HG02798 (cell line): ENCODE measurements around the gene ALOX15.
"Not testable (repeated sequence)": the region's sequence is repeated elsewhere in the genome, so short reads cannot be mapped to it uniquely, and the experiment has no call there.

Experiments
- ATAC-seq: cut with Tn5 transposase; IDR thresholded peaks from one replicate; pipeline ENCODE4 v1.9.1; 2021; ENCODE audit warnings: mild to moderate bottlenecking; ENCODE audit not compliant: unreplicated experiment, poor library complexity

ALOX15 gene

GRCh38 chr17:4655933-4656332 is 14.5 kb upstream of the ALOX15 start:
- ATAC-seq, result not testable (repeated sequence)

- ATAC-seq, result no peak
These were observed 11.5 kb upstream of the ALOX15 start for GRCh38 chr17:4652997-4653396.

GRCh38 chr17:4648741-4649140 is 7.3 kb upstream of the ALOX15 start:
- no peak for ATAC-seq

- no peak for ATAC-seq
These were observed 4.2 kb upstream of the ALOX15 start for GRCh38 chr17:4645642-4646041.

GRCh38 chr17:4643676-4644075 is 2.2 kb upstream of the ALOX15 start:
- ATAC-seq, result no peak

GRCh38 chr17:4642286-4642685 is 808 bp upstream of the ALOX15 start:
- ATAC-seq, result no peak

GRCh38 chr17:4640569-4641188 is 799 bp downstream of the ALOX15 start:
- not testable (repeated sequence) for ATAC-seq

- not testable (repeated sequence) for ATAC-seq
These were observed 2.0 kb downstream of the ALOX15 start for GRCh38 chr17:4639301-4640059.

GRCh38 chr17:4638766-4639165 is 2.7 kb downstream of the ALOX15 start:
- ATAC-seq, result not testable (repeated sequence)

GRCh38 chr17:4636474-4637100 is 4.9 kb downstream of the ALOX15 start:
- no peak for ATAC-seq

- peak; percentile 63 for ATAC-seq
These were observed 5.6 kb downstream of the ALOX15 start for GRCh38 chr17:4635823-4636375.

- ATAC-seq, result no peak
These were observed 6.5 kb downstream of the ALOX15 start for GRCh38 chr17:4634976-4635375.

GRCh38 chr17:4633643-4634042 is 7.8 kb downstream of the ALOX15 start:
- ATAC-seq, result no peak

GRCh38 chr17:4632581-4632920 is 8.9 kb downstream of the ALOX15 start:
- ATAC-seq, result no peak

GRCh38 chr17:4631836-4632580 is 9.5 kb downstream of the ALOX15 start:
- ATAC-seq, result no peak

- no peak for ATAC-seq
These were observed 10.0 kb downstream of the ALOX15 start for GRCh38 chr17:4631431-4631830.

- ATAC-seq, result no peak
These were observed 14.7 kb downstream of the ALOX15 start for GRCh38 chr17:4626734-4627256.

- ATAC-seq, result no peak
These were observed 16.3 kb downstream of the ALOX15 start for GRCh38 chr17:4625181-4625617.

GRCh38 chr17:4624451-4624911 is 17.0 kb downstream of the ALOX15 start:
- ATAC-seq, result not testable (repeated sequence)

- no peak for ATAC-seq
These were observed 18.2 kb downstream of the ALOX15 start for GRCh38 chr17:4623249-4623648.
